IPS-18a (cell line): ENCODE data around the gene ANKRD39.
"Not testable (repeated sequence)": the region's sequence is repeated elsewhere in the genome, so short reads cannot be mapped to it uniquely, and the experiment has no call there.

Experiments used
- H3K27ac ChIP-seq: one replicate; pipeline ENCODE4 v1.5.1; 2013; ENCODE audit warnings: low read length
- H3K27me3 ChIP-seq: one replicate; pipeline ENCODE4 v1.6.1; 2013; ENCODE audit warnings: mild to moderate bottlenecking, low read length; ENCODE audit not compliant: control insufficient read depth, insufficient read depth
- H3K36me3 ChIP-seq: one replicate; pipeline ENCODE4 v1.6.1; 2013; ENCODE audit warnings: low read depth, low read length; ENCODE audit not compliant: control insufficient read depth
- H3K4me1 ChIP-seq: one replicate; pipeline ENCODE4 v1.6.1; 2013; ENCODE audit warnings: low read depth, low read length; ENCODE audit not compliant: control insufficient read depth
- H3K4me3 ChIP-seq: one replicate; pipeline ENCODE4 v1.5.1; 2013; ENCODE audit warnings: low read length
- H3K9ac ChIP-seq: one replicate; pipeline ENCODE4 v1.6.1; 2013; ENCODE audit warnings: mild to moderate bottlenecking, low read length, moderate library complexity
- H3K9me3 ChIP-seq: one replicate; pipeline ENCODE4 v1.6.1; 2013; ENCODE audit warnings: low read depth, low read length; ENCODE audit not compliant: control insufficient read depth

ANKRD39 gene

DNA sequence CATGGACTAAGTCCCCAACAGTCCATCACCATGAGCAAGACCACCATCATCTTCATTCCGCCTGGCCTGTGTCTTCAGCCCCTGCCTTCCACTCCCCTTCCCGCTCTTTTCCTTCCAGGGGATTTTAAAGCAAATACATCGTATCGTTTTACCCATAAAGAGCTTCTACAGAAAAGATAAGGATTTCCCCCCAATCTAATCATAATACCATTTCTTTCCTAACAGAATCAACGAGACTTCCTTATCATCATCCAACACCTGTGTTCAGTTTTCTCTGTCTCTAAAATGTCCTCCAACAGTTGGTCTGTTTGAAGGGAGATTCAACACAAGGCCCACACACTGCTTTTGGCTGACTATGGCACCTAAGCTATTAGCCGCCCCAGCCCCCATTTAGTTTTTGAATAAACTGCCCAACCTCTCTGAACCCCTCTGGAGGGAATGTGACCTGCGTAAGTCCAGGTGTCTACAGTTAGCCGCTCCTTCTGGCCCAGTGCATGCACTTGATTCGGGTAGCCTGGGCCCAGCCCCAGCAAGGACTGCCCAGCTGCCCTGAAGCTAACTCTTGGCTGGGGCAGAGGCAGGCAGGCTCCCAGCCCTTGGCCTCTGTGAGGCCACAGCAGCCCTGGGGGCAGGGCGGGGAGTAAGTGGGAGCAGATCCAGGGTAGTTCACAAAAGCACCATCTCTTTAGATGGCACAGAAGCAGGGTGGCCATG, 37.4 kb upstream of the ANKRD39 start:
- no peaks in the 10 kb centered on the region for H3K36me3 ChIP-seq
- H3K4me3 ChIP-seq, result no peak overlapping the region
- peaks cover 15% of the 10 kb centered on the region for H3K4me1 ChIP-seq
- no peak overlapping the region for H3K9ac ChIP-seq
- H3K27me3 ChIP-seq, result no peaks in the 10 kb centered on the region
- no peak overlapping the region for H3K27ac ChIP-seq
- H3K9me3 ChIP-seq, result no peaks in the 10 kb centered on the region

DNA sequence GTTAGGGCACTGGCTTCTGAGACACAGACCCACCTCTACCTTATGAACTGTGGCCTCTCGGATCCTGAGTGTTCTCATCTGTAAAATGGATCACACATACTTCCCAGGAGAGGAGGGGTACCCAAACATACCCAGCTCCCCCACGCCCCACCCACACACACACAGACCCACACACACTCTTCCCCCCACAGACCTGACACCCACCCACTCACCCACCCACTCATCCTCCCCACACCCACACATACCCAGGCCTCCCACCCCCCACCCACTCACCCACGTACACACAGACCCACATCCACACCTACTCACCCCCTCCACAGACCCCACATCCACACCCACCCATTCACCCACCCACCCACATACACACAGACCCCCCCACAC, 36.3 kb upstream of the ANKRD39 start:
- Histone ChIP-seq H3K4me3 (no peak overlapping the region), H3K9me3 (no peaks in the 10 kb centered on the region), H3K4me1 (peaks cover 15% of the 10 kb centered on the region), H3K27ac (no peak overlapping the region), H3K36me3 (no peaks in the 10 kb centered on the region), H3K27me3 (no peaks in the 10 kb centered on the region), H3K9ac (no peak overlapping the region)

DNA sequence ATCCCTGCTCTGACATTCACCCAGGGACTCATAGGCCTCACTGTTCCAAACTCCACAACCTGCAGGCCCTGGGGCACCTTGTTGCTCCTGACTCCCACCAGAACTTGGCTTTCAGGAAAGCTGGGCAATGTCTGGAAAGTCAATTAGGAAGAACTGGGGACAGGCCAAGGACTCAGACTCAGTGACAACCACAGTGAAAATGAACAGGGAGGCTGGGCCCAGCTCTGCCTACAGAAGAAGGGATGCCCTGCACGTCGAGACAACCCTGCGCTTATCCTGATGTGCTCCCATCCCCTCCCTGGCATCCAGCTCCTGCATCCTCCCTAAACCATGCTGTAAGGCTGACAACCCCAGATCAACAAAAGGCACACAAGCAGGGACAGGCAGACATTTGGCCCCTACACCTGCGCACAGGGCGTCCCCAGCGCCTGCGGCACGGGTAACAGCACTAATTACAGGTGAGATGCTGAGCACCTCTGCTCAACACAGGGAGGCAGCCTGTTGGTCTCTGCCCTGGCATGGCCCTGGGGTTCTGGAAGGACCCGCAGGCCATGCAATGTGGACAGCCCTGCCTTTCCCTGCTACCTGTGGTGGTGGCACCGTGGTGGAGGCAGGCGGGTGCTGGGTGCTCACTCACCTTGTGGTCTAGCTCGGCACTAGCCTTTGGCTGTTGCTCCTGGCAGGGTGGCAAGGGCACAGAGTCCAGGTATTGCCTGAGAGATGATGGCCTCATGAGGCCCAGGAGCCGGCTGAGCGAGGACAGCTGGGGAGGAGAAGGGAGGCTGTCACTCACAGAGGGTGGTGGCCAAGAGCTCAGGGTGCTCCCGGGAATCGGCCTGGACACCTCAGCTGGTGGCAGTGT, 35.7 kb upstream of the ANKRD39 start:
- H3K4me1 ChIP-seq, result peaks cover 15% of the 10 kb centered on the region
- H3K27ac ChIP-seq, result no peak overlapping the region
- no peaks in the 10 kb centered on the region for H3K36me3 ChIP-seq
- H3K27me3 ChIP-seq, result no peaks in the 10 kb centered on the region
- no peaks in the 10 kb centered on the region for H3K9me3 ChIP-seq
- no peak overlapping the region for H3K9ac ChIP-seq
- no peak overlapping the region for H3K4me3 ChIP-seq

DNA sequence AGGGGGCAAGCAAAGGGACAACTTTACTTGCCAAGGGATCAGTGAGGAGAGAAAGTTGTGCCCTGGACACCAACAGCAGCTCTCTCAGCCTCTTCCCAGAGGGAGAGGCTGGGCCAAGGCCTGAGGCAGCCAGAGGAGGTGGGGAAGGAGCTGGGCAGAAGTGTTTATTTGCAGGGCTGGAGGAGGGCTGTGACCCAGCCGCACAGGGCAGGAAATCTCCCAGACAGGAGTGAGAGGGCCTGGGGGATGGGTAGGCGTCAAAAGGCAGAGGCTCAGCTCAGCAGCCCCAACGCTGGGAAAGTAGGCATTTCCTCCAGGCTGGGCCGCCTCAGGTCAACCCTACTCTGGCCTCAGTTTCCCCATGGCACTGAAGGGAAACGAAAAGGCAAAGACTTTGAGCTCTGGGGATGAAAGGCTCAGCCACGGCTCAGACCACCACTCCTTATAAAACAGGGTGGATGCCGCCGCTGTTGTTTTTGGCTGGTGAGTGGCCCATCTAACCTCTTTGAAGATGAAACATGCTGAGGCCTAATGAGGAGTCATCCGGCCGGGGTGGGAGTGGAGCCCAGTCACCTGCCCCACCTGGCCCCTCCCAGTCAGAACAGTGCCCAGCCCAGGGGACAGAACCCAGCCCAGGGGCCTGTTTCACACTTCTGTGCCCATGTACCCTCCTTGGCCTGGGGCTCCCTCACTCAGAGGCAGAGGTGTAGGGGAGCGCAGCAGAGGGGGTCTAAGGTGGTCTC, 33.9 kb upstream of the ANKRD39 start:
- Histone ChIP-seq H3K4me1 (peaks cover 15% of the 10 kb centered on the region), H3K27ac (no peak overlapping the region), H3K27me3 (no peaks in the 10 kb centered on the region), H3K36me3 (no peaks in the 10 kb centered on the region), H3K9ac (no peak overlapping the region), H3K4me3 (no peak overlapping the region), H3K9me3 (no peaks in the 10 kb centered on the region)

DNA sequence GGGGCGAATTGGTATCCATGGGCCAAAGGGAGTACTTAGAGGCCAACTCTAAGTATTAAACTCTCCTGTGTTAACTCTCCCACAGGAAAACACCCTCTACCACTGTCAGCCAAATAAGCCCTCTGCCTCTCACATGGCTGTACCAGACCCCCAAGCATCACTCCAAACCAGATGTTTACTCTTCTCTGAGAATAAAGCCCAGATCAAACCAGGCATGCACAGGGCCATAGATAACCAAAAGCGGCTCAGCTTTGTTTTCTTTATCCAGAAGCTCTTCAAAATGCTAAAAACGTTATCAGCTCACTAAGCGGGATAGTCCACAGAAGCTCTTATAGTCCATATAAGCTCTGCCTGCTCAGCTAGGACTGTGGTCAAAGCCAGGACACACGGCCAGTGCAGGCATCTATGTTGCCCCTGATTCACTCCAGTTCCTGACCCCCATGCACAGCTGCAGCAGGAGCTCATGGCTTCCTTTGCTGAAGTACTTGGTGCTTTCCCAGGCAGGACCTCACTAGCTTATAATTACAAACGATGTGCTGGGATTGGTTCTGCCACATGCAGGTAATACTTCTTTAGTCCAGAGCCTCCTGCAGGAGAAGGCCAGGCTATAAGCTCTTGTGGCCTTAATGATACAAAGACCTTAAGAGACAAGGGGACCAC, 33.0 kb upstream of the ANKRD39 start:
- H3K4me1 ChIP-seq, result peaks cover 15% of the 10 kb centered on the region
- H3K27me3 ChIP-seq, result no peaks in the 10 kb centered on the region
- no peaks in the 10 kb centered on the region for H3K9me3 ChIP-seq
- no peak overlapping the region for H3K9ac ChIP-seq
- no peaks in the 10 kb centered on the region for H3K36me3 ChIP-seq
- no peak overlapping the region for H3K27ac ChIP-seq
- H3K4me3 ChIP-seq, result no peak overlapping the region

DNA sequence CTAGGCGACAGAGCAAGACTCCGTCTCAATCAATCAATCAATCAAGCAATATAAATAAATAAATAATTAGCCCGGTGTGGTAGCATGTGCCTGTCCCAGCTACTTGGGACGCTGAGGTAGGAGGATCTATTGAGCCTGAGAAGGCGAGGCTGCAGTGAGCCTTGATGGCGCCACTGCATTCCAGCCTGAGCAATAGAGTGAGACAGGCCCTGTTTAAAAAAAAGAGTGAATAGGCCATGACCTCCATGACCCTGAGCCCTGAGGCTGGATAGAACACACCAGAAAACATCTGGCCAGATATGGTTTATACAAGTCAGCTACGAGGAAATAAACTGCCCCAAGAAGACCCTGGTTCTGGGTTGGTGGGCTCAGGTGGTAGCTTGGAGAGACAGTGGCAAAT, 32.4 kb upstream of the ANKRD39 start:
- peaks cover 12% of the 10 kb centered on the region for H3K4me1 ChIP-seq

DNA sequence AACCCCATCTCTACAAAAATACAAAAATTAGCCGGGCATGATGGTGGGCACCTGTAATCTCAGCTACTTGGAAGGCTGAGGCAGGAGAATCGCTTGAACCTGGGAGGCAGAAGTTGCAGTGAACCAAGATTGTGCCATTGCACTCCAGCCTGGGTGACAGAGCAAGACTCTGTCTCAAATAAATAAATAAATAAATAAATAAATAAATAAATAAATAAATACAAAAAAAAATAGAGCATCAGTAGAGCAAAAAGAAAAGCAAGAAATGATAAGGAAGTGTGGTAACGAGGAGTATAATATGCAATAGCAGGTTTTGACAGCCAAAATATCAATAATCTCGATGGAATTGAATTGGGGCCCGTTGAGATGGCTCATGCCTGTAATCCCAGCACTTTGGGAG, 31.7 kb upstream of the ANKRD39 start:
- H3K27me3 ChIP-seq, H3K27ac ChIP-seq, H3K4me3 ChIP-seq, H3K36me3 ChIP-seq, H3K9ac ChIP-seq, H3K9me3 ChIP-seq: not testable (repeated sequence)
- peaks cover 10% of the 10 kb centered on the region for H3K4me1 ChIP-seq

More for the DNA sequence above, 32.4 kb upstream of the ANKRD39 start:
- Histone ChIP-seq H3K36me3 (no peaks in the 10 kb centered on the region), H3K27ac (no peak overlapping the region), H3K27me3 (no peaks in the 10 kb centered on the region), H3K9me3 (no peaks in the 10 kb centered on the region), H3K4me3 (no peak overlapping the region), H3K9ac (no peak overlapping the region)

DNA sequence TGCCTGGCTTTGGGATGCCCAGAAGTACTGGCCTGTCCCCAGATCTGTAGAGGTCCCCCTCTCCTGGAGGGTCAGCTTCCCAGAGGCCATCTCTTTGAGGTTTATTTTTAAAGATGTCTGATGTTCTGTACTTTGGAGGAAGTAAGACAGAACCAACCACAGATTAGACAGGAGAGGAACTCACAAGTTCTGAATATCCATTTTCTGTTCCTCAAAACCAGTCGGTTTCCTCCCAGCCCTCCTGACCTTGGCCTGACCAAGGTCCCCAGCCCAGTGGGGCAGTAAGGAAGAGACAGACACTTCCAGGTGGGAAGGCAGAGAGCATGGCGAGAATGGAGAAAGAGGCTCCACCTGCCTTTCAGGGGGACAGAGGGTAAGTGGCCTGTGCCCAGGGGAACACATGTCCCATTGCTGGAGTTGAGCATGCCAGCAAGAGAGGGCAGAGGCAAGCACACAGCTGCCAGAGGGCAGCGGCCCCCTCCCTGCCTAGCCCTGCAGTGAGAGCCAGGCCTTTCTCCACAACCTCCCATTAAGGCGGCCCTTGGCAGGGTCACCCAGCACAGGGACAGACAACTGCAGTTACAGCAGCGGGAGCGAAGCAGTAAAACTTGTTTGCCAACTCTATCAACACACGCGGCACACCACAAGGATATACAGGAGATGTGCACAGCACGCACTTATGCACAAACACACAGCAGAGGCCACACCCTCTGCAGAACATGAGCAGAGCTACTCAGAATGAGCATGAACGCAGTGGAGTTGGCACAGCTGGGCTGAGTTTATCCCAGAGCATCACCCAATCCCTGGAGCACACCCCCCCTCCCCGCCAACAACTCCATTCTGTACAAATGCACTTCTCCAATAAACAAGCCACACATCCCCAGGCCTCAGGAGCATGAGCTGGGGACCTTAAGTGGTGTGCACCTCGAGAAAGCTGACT, 30.5 kb upstream of the ANKRD39 start:
- Histone ChIP-seq H3K4me3 (no peak overlapping the region), H3K9ac (no peak overlapping the region), H3K36me3 (no peaks in the 10 kb centered on the region), H3K4me1 (peaks cover 10% of the 10 kb centered on the region), H3K27me3 (no peaks in the 10 kb centered on the region), H3K9me3 (no peaks in the 10 kb centered on the region), H3K27ac (no peak overlapping the region)

DNA sequence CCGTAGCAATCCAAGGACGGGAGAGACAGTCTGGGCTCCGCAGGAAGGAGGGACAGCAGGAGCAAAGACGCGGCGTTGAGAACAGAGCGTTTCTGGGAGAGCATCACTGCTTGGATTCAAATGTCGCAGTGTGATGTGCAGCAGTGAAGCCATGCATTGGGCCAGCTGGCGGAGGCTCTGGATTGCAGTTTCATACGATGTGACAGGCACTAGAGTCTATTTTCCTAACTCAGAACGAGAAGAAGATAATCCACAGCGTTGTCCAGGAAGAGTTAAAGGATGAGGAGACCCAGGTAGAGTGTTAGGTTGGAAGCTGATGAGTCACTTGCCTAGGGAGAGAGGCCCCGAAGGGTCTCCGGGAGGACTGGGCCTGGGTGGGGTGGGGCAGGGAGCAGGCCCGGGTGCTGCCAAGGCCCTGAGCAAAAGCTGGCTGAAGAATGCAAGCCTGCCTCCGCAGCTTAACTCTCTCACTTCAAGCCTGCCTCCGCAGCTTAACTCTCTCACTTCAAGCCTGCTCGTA, 29.7 kb upstream of the ANKRD39 start:
- H3K27me3 ChIP-seq, result no peaks in the 10 kb centered on the region
- H3K36me3 ChIP-seq, result no peaks in the 10 kb centered on the region
- no peaks in the 10 kb centered on the region for H3K9me3 ChIP-seq
- no peak overlapping the region for H3K4me3 ChIP-seq
- peaks cover 12% of the 10 kb centered on the region for H3K4me1 ChIP-seq
- H3K9ac ChIP-seq, result no peak overlapping the region
- no peak overlapping the region for H3K27ac ChIP-seq

DNA sequence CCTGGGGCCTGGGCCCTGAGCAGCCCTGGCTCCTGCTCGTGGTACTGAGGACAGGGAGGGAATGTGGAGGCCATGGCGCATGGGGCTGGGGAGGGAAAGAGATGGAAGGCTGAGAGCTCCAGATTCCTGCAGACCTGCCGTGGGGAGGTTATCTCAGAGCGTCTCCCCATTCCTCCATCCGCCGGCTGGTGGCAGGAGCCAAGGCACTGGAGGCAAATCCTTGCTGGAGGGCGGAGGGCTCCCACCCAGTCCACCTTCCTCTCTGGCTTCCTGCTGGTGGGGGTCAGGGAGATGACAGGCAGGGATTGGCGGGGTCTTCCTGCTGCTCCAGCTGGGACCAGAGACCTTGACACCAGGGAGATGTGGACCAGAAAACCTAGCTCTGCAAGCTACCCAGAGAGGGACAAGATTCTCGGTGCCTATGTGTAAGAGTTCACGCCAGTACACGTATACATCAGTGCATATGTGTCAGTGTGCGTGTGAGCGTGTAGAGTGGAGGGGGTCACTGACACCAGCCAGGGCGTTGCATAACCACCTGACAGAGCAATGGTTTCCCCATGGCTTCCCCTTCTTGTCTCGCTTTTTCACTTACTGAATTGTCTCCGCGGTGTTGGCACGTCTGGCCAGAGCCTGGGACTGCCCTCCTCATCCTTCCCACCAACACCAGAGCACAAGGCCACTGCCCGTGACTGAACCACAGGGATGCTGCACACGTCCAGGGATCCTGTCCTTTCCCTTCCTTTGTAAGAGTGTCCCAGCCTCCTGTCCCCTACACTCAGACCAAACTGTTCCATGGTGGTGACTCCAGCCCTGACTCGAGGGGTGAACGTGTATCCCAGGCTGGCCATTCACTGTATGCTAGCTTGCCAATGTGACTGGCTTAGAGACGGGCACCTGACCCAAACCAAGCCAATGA, 27.9 kb upstream of the ANKRD39 start:
- no peaks in the 10 kb centered on the region for H3K27me3 ChIP-seq
- H3K9ac ChIP-seq, result no peak overlapping the region
- H3K4me1 ChIP-seq, result peaks cover 20% of the 10 kb centered on the region
- no peaks in the 10 kb centered on the region for H3K9me3 ChIP-seq
- no peak overlapping the region for H3K4me3 ChIP-seq
- H3K27ac ChIP-seq, result no peak overlapping the region
- no peaks in the 10 kb centered on the region for H3K36me3 ChIP-seq
